HG02973 (cell line): Measurements from ENCODE around the gene PRKCSH.

ENCODE experiments used
- ATAC-seq: cut with Tn5 transposase; IDR thresholded peaks from one replicate; pipeline ENCODE4 v1.9.1; 2021; ENCODE audit warnings: moderate library complexity; ENCODE audit not compliant: unreplicated experiment

The PRKCSH gene

GRCh38 chr19:11475861-11476260, 40.4 kb downstream of the PRKCSH start:
- no peak for ATAC-seq

GRCh38 chr19:11478167-11479089, 43.0 kb downstream of the PRKCSH start:
- ATAC-seq = no peak

- ATAC-seq = no peak
Observed at GRCh38 chr19:11479090-11479897, 43.9 kb downstream of the PRKCSH start.

DNA sequence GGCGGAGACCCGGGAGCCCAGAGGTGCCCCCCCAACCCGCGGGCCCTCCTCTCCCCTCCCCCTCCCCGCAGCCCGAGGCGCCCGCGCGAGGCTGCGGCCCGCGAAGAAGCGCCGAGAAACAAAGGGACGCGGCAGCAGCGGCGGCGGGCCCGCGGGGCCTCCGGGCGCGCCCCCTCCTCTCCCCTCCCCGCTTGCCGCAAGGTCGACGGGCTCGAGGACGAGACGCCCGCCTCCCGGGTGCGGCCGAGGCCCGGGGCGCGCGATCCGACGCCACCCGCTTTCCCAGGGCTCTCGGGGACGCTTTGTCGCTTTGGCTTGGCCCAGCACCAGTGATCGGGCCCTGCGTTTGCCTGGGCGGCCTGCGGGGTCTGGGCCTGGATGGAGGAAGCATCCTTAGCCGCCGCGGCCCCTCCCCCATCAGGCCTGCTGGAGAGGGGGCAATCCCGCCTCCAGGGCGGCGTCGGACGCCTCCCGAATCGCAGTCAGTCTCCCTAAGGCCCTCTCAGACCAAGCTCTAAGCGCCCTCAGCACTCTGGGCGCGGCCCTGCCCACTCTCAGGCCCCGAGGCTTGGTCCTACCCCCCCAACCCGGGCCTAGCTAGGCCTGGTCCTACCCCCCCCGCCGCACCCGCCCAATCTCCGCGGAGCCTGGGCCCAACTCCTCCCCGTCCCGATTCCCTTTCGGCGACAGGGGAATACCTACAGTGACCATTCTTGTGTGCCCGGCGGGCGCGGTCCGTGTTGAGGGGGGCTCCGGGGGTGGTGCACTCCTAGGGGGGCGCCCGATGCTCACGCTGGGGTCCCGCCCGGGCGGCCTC, 44.7 kb downstream of the PRKCSH start:
- no peak for ATAC-seq

GRCh38 chr19:11480715-11481533, 45.5 kb downstream of the PRKCSH start, which contains the start of gene ELAVL3:
Gene ELAVL3 (minus strand): TSS chr19:11481046. CDS start chr19:11480608, 438 bp downstream.
- ATAC-seq = no peak

DNA sequence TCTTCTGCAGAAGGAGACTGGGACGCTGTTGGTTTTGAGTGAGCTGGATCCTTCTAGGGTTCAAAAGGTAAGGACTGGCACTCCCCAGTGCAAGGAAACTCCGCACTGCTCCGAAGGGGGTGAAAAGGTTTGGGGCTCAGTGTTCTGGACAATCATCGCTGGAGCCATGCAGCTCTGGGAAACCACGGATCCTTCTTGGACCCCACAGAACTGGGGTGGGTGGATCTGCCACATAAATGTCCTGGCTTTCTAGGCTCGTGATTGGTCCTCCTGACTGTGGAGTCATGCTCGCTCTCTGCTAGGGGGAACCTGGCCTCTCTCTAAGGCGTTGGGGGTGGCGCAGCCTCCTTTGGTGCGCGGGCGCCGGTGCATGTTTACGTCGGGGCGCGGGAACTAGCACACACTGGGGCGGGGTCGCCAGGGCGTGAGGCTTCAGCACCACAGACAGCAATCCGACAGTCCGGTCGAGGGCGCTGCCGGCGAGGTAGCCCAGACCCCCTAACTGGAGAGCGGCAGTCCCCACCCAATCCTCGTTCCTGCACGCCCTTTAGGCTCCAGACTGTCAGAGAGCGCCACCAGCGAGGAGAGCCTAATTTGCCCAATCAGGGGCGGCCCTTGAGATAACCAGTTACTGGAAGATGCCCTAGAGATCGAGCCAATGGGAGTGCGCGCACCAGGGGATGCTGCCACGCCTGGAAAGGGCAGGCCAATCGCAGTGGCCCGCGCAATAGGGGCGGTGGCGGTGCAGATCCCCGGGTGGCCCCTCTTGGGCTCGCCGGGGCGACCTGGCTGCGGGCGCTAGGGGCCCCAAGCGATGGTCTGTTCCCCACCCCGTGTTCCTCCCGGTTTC, 46.3 kb downstream of the PRKCSH start:
- peak; percentile 48 for ATAC-seq

GRCh38 chr19:11482384-11483050, 47.1 kb downstream of the PRKCSH start:
- ATAC-seq = peak; percentile 38

DNA sequence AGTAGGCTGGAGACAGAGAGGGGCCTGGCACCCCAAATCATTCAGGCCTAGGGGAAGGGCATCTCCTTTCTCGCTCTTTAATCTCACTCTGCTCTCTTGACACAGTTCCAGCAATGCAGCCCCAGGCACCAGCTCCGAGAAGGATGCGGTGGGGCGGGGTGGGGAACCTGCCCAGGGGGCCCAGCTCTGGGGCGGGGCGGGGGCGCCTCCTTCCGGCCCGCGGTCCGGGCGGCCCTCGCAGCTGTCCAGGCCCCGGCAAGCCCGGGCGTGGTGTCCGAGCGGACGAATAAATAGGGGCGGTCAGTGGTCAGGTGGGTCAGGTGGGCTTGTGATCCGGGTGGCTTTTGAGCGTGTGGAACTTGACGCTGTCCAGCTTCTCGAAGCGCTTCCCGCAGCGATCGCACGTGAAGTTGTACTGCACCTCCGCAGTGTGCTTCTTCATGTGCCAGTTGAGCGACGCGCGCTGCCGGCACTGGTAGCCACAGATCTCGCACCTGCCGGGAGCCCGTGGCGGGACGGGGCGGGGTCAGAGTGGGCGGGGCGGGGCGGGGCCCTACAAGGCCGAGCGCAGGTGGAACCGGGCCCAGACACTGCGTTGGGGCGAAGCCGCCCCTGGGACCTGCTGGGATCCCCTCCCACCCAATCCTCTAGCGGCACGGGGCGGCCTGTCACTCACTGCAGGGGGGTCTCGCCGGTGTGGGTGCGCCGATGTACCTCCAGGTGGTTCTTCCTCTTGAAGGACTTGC, 48.1 kb downstream of the PRKCSH start:
- no peak for ATAC-seq

DNA sequence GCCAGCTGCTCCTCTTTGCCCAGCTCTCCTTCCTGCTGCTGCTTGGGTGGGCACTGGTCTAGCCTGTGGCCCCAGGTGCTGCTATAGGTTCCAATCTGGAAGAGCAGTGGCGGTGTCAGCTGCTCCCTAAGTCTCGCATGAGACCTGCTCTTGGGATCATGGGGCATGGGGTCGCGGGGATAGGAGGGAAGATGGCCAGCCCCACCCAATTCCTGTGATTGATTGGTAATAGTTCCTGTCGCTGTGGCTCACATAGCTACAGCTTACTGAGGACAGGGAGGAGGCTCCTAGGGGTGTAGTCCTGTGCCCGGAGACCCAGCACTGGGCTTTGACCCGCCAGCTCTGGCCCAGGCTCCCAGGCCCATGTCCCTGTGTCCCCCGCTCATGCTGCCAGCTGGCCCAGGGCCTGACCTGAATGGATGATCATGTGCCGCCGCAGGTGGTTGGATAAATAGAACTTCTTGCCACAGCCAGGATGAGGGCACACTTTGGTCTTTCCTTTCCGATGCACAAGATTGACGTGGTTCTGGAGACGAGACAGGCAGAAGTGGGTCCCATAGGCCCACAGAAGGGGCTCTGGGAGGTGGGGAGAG, 49.9 kb downstream of the PRKCSH start:
- ATAC-seq = no peak

GRCh38 chr19:11486661-11487503, 51.4 kb downstream of the PRKCSH start:
- no peak for ATAC-seq

DNA sequence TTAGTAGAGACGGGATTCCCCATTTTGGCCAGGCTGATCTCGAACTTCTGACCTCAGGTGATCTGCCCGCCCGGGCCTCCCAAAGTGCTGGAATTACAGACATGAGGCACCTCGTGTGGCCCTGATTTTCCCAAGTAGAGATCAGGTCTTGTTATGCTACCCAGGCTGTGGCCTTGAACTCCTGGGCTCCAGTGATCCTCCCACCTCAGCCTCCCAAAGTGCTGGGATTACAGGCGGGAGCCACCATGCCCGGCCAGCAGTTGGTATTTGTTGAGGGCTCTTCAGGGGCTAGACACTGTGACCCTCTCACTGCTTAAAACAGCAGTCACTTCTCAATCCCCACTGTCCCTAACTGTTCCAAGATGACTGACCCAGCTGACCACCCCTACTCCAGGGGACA, 53.9 kb downstream of the PRKCSH start:
- no peak for ATAC-seq

GRCh38 chr19:11494634-11495285, 59.3 kb downstream of the PRKCSH start:
- no peak for ATAC-seq

DNA sequence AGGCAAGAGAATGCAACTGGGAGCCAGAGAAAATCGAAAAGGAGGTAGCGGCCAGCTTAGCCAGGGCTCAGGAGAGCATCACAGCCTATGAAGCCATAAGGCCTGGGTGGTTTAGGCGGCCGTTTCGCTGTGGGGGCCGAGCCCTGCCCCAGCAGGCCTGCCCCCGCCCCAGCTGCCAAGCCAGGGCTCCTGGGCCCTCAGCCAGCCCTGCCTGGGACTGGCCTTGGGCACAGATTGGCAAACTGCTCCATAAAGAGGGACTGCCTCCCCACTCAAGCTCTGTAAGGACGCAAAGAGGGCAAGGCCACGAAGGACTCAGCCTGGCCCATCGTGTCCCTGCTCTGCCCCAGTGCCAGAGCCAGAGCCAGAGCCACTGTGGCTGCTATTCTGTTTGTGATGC, 60.0 kb downstream of the PRKCSH start:
- no peak for ATAC-seq

- ATAC-seq = no peak
Observed at GRCh38 chr19:11495885-11496284, 60.5 kb downstream of the PRKCSH start.

DNA sequence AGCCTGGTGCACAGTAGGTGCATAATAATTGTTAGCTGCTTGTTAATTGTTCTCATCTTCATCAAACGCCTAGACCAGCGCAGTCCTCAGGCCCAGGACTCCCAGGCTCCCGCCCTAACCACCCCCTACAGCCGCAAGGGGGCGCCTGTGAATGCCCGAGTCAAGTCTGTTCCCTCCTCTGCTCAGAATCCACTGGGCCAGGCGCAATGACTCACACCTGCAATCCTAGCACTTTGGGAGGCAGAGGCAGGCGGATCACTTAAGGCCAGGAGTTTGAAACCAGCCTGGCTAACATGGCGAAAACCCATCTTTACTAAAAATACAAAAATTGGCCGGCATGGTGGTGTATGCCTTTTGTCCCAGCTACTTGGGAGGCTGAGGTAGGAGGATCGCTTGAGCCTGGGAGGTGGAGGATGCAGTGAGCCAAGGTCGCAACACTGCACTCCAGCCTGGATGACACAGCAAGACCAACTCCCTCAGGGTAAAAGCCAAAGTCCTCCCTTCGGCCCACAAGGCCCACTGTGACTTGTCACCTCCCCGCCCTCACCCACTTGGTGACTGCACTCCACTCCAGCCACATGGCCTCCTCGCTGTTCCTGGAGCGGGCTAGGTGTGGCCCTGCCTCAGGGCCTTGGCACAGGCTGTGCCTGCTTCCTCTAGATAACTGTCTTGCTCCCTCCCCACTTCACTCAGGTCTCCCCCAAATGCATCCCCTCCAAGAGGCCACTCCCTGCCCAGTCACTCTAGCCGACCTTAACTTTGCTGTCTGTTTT, 61.1 kb downstream of the PRKCSH start:
- ATAC-seq = no peak
